ENCODE results near the gene GSC.

The GSC gene

GRCh38 chr14:94746131-94746530 is 23.8 kb downstream of the GSC start:
- TF ChIP-seq SNAI2 (CRISPR knock-in tag; IDR thresholded peaks at IDR 0.05) (no peak), ZNF8 (CRISPR knock-in tag; IDR thresholded peaks at IDR 0.05) (no peak), POU6F1 (CRISPR knock-in tag; IDR thresholded peaks at IDR 0.05; ENCODE audit: borderline replicate concordance, low read depth) (no peak), CREB5 (CRISPR knock-in tag; IDR thresholded peaks at IDR 0.05; ENCODE audit: low read depth) (no peak), ZNF70 (CRISPR knock-in tag; IDR thresholded peaks at IDR 0.05) (no peak), OSR1 (CRISPR knock-in tag; IDR thresholded peaks at IDR 0.05) (no peak), TOX (CRISPR knock-in tag; IDR thresholded peaks at IDR 0.05; ENCODE audit: borderline replicate concordance) (no peak), CSDC2 (CRISPR knock-in tag; IDR thresholded peaks at IDR 0.05) (no peak), ZNF565 (CRISPR knock-in tag; conservative IDR thresholded peaks at IDR 0.05; ENCODE audit: low read depth) (no peak), ARNTL (CRISPR knock-in tag; IDR thresholded peaks at IDR 0.05; ENCODE audit: borderline replicate concordance, low read depth) (no peak), TCF4 (CRISPR knock-in tag; IDR thresholded peaks at IDR 0.05; ENCODE audit: borderline replicate concordance) (no peak), ZC3H10 (CRISPR knock-in tag; IDR thresholded peaks at IDR 0.05) (no peak), RARB (CRISPR knock-in tag; IDR thresholded peaks at IDR 0.05) (no peak), CSRNP3 (CRISPR knock-in tag; IDR thresholded peaks at IDR 0.05) (no peak), BACH2 (CRISPR knock-in tag; IDR thresholded peaks at IDR 0.05; ENCODE audit: borderline replicate concordance) (no peak)
- no peak for ATAC-seq

- ATAC-seq: no peak
- no peak for TF ChIP-seq BACH2 (CRISPR knock-in tag; IDR thresholded peaks at IDR 0.05; ENCODE audit: borderline replicate concordance)
- TF ChIP-seq PPARA (CRISPR knock-in tag; IDR thresholded peaks at IDR 0.05; ENCODE audit: borderline replicate concordance): no peak
- no peak for TF ChIP-seq ARNTL (CRISPR knock-in tag; IDR thresholded peaks at IDR 0.05; ENCODE audit: borderline replicate concordance, low read depth)
- no peak for TF ChIP-seq CSDC2 (CRISPR knock-in tag; IDR thresholded peaks at IDR 0.05)
- no peak for TF ChIP-seq ZFP30 (CRISPR knock-in tag; IDR thresholded peaks at IDR 0.05)
- TF ChIP-seq TCF4 (CRISPR knock-in tag; IDR thresholded peaks at IDR 0.05; ENCODE audit: borderline replicate concordance): no peak
- no peak for TF ChIP-seq PATZ1 (CRISPR knock-in tag; IDR thresholded peaks at IDR 0.05; ENCODE audit: borderline replicate concordance)
- no peak for TF ChIP-seq ZFP3 (CRISPR knock-in tag; IDR thresholded peaks at IDR 0.05)
- no peak for TF ChIP-seq RARB (CRISPR knock-in tag; IDR thresholded peaks at IDR 0.05)
- no peak for TF ChIP-seq TOX (CRISPR knock-in tag; IDR thresholded peaks at IDR 0.05; ENCODE audit: borderline replicate concordance)
- no peak for TF ChIP-seq CREB5 (CRISPR knock-in tag; IDR thresholded peaks at IDR 0.05; ENCODE audit: low read depth)
- TF ChIP-seq ZC3H10 (CRISPR knock-in tag; IDR thresholded peaks at IDR 0.05): no peak
- TF ChIP-seq ZNF70 (CRISPR knock-in tag; IDR thresholded peaks at IDR 0.05): no peak
- TF ChIP-seq ZNF565 (CRISPR knock-in tag; conservative IDR thresholded peaks at IDR 0.05; ENCODE audit: low read depth): no peak
- TF ChIP-seq ZNF8 (CRISPR knock-in tag; IDR thresholded peaks at IDR 0.05): no peak
- TF ChIP-seq ISL1 (CRISPR knock-in tag; IDR thresholded peaks at IDR 0.05): no peak
- no peak for TF ChIP-seq SNAI2 (CRISPR knock-in tag; IDR thresholded peaks at IDR 0.05)
- no peak for TF ChIP-seq ESRRG (CRISPR knock-in tag; IDR thresholded peaks at IDR 0.05)
- no peak for TF ChIP-seq POU6F1 (CRISPR knock-in tag; IDR thresholded peaks at IDR 0.05; ENCODE audit: borderline replicate concordance, low read depth)
- TF ChIP-seq TSHZ2 (CRISPR knock-in tag; IDR thresholded peaks at IDR 0.05): no peak
Observed at GRCh38 chr14:94738751-94739150, 31.2 kb downstream of the GSC start.

All from SK-N-SH treated with all-trans-retinoic acid at 6 μM for 48 hours (cell line).